Endothelial cell of umbilical vein (primary cell): ENCODE data around the gene ALKBH7. TPM values are rescaled to one million over a fixed set of nuclear protein-coding genes. Genes with fewer than 3 reads are reported as not detected.

Experiments used
- BruUV-seq: library from RNA; stranded (reverse); fragments of 400-500 nt; replicated peaks from 2 replicates; lab custom pipeline; 2021; lab: Mats Ljungman, UMichigan
- CTCF ChIA-PET: fragments of 300-600, 350-600 bp; sonication (Branson Sonifier 250); formaldehyde crosslinking; loops from one replicate; lab custom pipeline; 2021; ENCODE audit warnings: antibody characterized with exemption, inconsistent platforms; lab: Charles Lee
- POLR2A ChIA-PET: fragments of 300-600, 350-600 bp; sonication (Branson Sonifier 250); formaldehyde crosslinking; loops from one replicate; lab custom pipeline; 2021; ENCODE audit warnings: antibody characterized with exemption, inconsistent platforms; lab: Charles Lee
- DNase-seq: peaks from one replicate; pipeline ENCODE4 v3.0.0-alpha.2; 2011; ENCODE audit warnings: low read depth, low spot score
- FAIRE-seq: peaks from 2 replicates; lab custom pipeline; 2011; peaks lifted over from hg19 to GRCh38; lab: Jason Lieb, UNC
- H2AFZ ChIP-seq: 2 replicates; pipeline ENCODE4 v1.6.0; 2012; ENCODE audit warnings: low read depth, low read length, control low read depth, inconsistent platforms
- H3K27ac ChIP-seq: 2 replicates; pipeline ENCODE4 v1.5.1; 2011; ENCODE audit warnings: low read depth, mild to moderate bottlenecking, control low read depth, low read length, moderate library complexity; ENCODE audit not compliant: insufficient read depth
- H3K27me3 ChIP-seq, 2 experiments: 2 replicates each; pipeline versions ENCODE4 v1.6.0 to v1.6.1; 2011; ENCODE audit warnings: low read length in 2 of 2, mixed read lengths in 1 of 2; ENCODE audit not compliant: control insufficient read depth in 2 of 2, insufficient read depth in 2 of 2
- H3K36me3 ChIP-seq, 2 experiments: 2 replicates in 1 of 2; 3 replicates in 1 of 2; pipeline ENCODE4 v1.5.1; 2011; ENCODE audit warnings: low read length in 2 of 2, mild to moderate bottlenecking in 1 of 2, moderate library complexity in 1 of 2; ENCODE audit not compliant: control insufficient read depth in 2 of 2, insufficient read depth in 2 of 2; ENCODE audit errors: extremely low read depth in 1 of 2
- H3K4me1 ChIP-seq: 3 replicates; pipeline ENCODE4 v1.5.1; 2011; ENCODE audit warnings: mild to moderate bottlenecking, low read length; ENCODE audit not compliant: control insufficient read depth, insufficient read depth; ENCODE audit errors: extremely low read depth
- H3K4me2 ChIP-seq: 2 replicates; pipeline ENCODE4 v1.6.1; 2011; ENCODE audit warnings: low read length, control low read depth, mixed read lengths; ENCODE audit not compliant: insufficient read depth
- H3K4me3 ChIP-seq, 3 experiments: fragments of 200-600 bp in 1 of 3; sonication (generic), shearing (Covaris generic) in 1 of 3; replicated peaks in 1 of 3; 2 replicates each; pipeline ENCODE4 v1.5.1; 2011 to 2016; ENCODE audit warnings: control low read depth in 3 of 3, low read length in 3 of 3, mild to moderate bottlenecking in 2 of 3, inconsistent platforms in 1 of 3, low read depth in 1 of 3, moderate library complexity in 1 of 3; ENCODE audit not compliant: insufficient read depth in 1 of 3
- H3K79me2 ChIP-seq: 2 replicates; pipeline ENCODE4 v1.6.0; 2012; ENCODE audit warnings: low read length, inconsistent platforms; ENCODE audit not compliant: control insufficient read depth, insufficient read depth
- H3K9ac ChIP-seq: replicated peaks from 2 replicates; pipeline ENCODE3; 2011; ENCODE audit warnings: low read length, control low read depth; ENCODE audit not compliant: insufficient read depth; ENCODE audit errors: extremely low read depth
- H3K9me1 ChIP-seq: replicated peaks from 3 replicates; pipeline ENCODE4 v1.6.0; 2011; ENCODE audit warnings: mild to moderate bottlenecking, low read length; ENCODE audit not compliant: control insufficient read depth, insufficient read depth; ENCODE audit errors: extremely low read depth
- H3K9me3 ChIP-seq: replicated peaks from 2 replicates; pipeline ENCODE4 v1.5.1; 2012; ENCODE audit warnings: low read length, inconsistent platforms; ENCODE audit not compliant: control insufficient read depth, insufficient read depth
- H4K20me1 ChIP-seq: replicated peaks from 2 replicates; pipeline ENCODE3; 2011; ENCODE audit warnings: mild to moderate bottlenecking, low read length; ENCODE audit not compliant: control insufficient read depth, insufficient read depth; ENCODE audit errors: extremely low read depth
- CTCF ChIP-seq, 2 donors: IDR thresholded peaks; 1 replicate in 1 of 2; 2 replicates in 1 of 2; pipeline ENCODE4 v1.5.1; 2011; ENCODE audit warnings: low read length in 2 of 2, mild to moderate bottlenecking in 2 of 2, moderate library complexity in 2 of 2, control low read depth in 1 of 2, inconsistent platforms in 1 of 2, low read depth in 1 of 2; ENCODE audit not compliant: insufficient read depth in 1 of 2; ENCODE audit errors: extremely low read depth in 1 of 2
- EZH2 ChIP-seq: IDR thresholded peaks from 2 replicates; pipeline ENCODE4 v1.6.1; 2012; ENCODE audit warnings: borderline replicate concordance, low read depth, mild to moderate bottlenecking, moderate library complexity, low read length, inconsistent platforms; ENCODE audit not compliant: severe bottlenecking
- FOS ChIP-seq: IDR thresholded peaks from 2 replicates; pipeline ENCODE4 v1.6.1; 2011; ENCODE audit warnings: mild to moderate bottlenecking, low read length, moderate library complexity, borderline replicate concordance; ENCODE audit not compliant: insufficient read depth
- GATA2 ChIP-seq: IDR thresholded peaks from 2 replicates; pipeline ENCODE4 v1.7.0; 2011; ENCODE audit warnings: low read depth, mild to moderate bottlenecking, moderate library complexity, mixed read lengths, low read length; ENCODE audit not compliant: insufficient read length, insufficient read depth
- JUN ChIP-seq: IDR thresholded peaks from 2 replicates; pipeline ENCODE4 v1.6.1; 2011; ENCODE audit warnings: borderline replicate concordance, low read depth; ENCODE audit not compliant: insufficient read length, insufficient read depth
- MAX ChIP-seq: IDR thresholded peaks from 2 replicates; pipeline ENCODE4 v1.6.1; 2011; ENCODE audit not compliant: insufficient read depth, insufficient read length
- MYC ChIP-seq: IDR thresholded peaks from one replicate; pipeline ENCODE4 v1.6.1; 2011; ENCODE audit warnings: mild to moderate bottlenecking, low read depth, low read length
- POLR2A ChIP-seq: IDR thresholded peaks from 2 replicates; pipeline ENCODE4 v1.6.1; 2012; ENCODE audit warnings: low read depth, mild to moderate bottlenecking, control low read depth, low read length
- POLR2AphosphoS5 ChIP-seq: IDR thresholded peaks from 2 replicates; pipeline ENCODE4 v1.6.1; 2012; ENCODE audit warnings: low read depth, mild to moderate bottlenecking, control low read depth, low read length, moderate library complexity; ENCODE audit not compliant: insufficient read depth
- dilution Hi-C: fragments of 300-500 bp; cut with MboI; formaldehyde crosslinking; loops from one replicate; pipeline ENCODE4 v1.15.0; 2019; ENCODE audit warnings: low sequenced_read_pairs; ENCODE audit not compliant: extremely low pct_ligation_motif_present
- intact Hi-C: fragments of 100-400 bp; cut with micrococcal nuclease; formaldehyde crosslinking; loops from one replicate; pipeline ENCODE4 v1.10.0; 2022
- polyA plus RNA-seq, 4 experiments: library from polyadenylated mRNA; depleted of rRNA in 3 of 4; stranded (reverse) in 3 of 4; unstranded in 1 of 4; fragments of >200 nt; gene quantifications; 2 replicates each; pipeline versions ENCODE4 v1.2.1 to v1.2.3, GENCODE V29; 2011 to 2012; ENCODE audit warnings: missing spikeins in 1 of 4
- total RNA-seq: library from RNA; stranded (reverse); gene quantifications from 2 replicates; pipeline ENCODE4 v1.2.3, GENCODE V29; 2021

Gene ALKBH7
- total and polyA plus RNA-seq, 2 donors (not counting 3 experiments of a cell fraction or from before 2014, with no cell fraction given) = 48.8 to 59.4 TPM

GRCh38 chr19:6417713-6418561 lies 45.3 kb downstream of the ALKBH7 start:
- no peak overlapping the region for H3K4me3 ChIP-seq
- no peaks in the 10 kb centered on the region for H3K9me1 ChIP-seq
- DNase-seq = peak; percentile 7
- FAIRE-seq = no peak
- H3K4me2 ChIP-seq = no peak overlapping the region
- H3K9me3 ChIP-seq = no peaks in the 10 kb centered on the region
- H2AFZ ChIP-seq = no peak overlapping the region
- dilution Hi-C loops (no loop called here), intact Hi-C loops (no loop called here)
- peak; percentile 30 to 54 for TF ChIP-seq CTCF (IDR thresholded peaks at IDR 0.05; ENCODE audit: extremely low read depth in 1 of 2, insufficient read depth in 1 of 2, low read depth in 1 of 2, low read length in 2 of 2)
- no peak for TF ChIP-seq MAX
- no peaks in the 10 kb centered on the region for H3K27me3 ChIP-seq
- peaks cover 3% of the 10 kb centered on the region for H4K20me1 ChIP-seq
- peaks cover 44% of the 10 kb centered on the region for H3K79me2 ChIP-seq
- ChIA-PET POLR2A (no interaction called here), CTCF (interaction anchor here (0.8 to 2.0 kb wide), 3 partner anchors 15 to 292 kb away, joined by 4 to 8 read pairs (median 6); no protein-coding TSS in a partner anchor)
- H3K36me3 ChIP-seq = peaks cover 33 to 70% of the 10 kb centered on the region in 2 experiments
- H3K9ac ChIP-seq = no peak overlapping the region
- no peak overlapping the region for H3K27ac ChIP-seq
- H3K4me1 ChIP-seq = peaks cover 3% of the 10 kb centered on the region
- no TSS peak for BruUV-seq

- FAIRE-seq = no peak
- H3K27me3 ChIP-seq = no peaks in the 10 kb centered on the region
- no peak overlapping the region for H3K4me2 ChIP-seq
- H3K9me1 ChIP-seq = no peaks in the 10 kb centered on the region
- CTCF ChIA-PET = interaction anchor here (2.0 kb wide), 1 partner anchor 24 kb away, joined by 6 read pairs; no protein-coding TSS in a partner anchor
- peaks cover 3% of the 10 kb centered on the region for H4K20me1 ChIP-seq
- no peak overlapping the region for H3K27ac ChIP-seq
- POLR2A ChIA-PET = no interaction called here
- no peak overlapping the region for H3K4me3 ChIP-seq
- H3K9me3 ChIP-seq = no peaks in the 10 kb centered on the region
- intact Hi-C loops = no loop called here
- H2AFZ ChIP-seq = no peak overlapping the region
- dilution Hi-C loops = no loop called here
- no TSS peak for BruUV-seq
- H3K9ac ChIP-seq = no peak overlapping the region
- peaks cover 8% of the 10 kb centered on the region for H3K4me1 ChIP-seq
- DNase-seq = no peak
- H3K79me2 ChIP-seq = peaks cover 50% of the 10 kb centered on the region
- TF ChIP-seq POLR2A (no peak), FOS (no peak), CTCF (IDR thresholded peaks at IDR 0.05; ENCODE audit: extremely low read depth in 1 of 2, insufficient read depth in 1 of 2, low read depth in 1 of 2, low read length in 2 of 2) (no peak), MYC (no peak), MAX (no peak), GATA2 (no peak), EZH2 (no peak), JUN (no peak), POLR2AphosphoS5 (no peak)
- peaks cover 33 to 70% of the 10 kb centered on the region in 2 experiments for H3K36me3 ChIP-seq
Measured at GRCh38 chr19:6418562-6418932, 46.0 kb downstream of the ALKBH7 start.
